HG02973 (cell line): ENCODE measurements around the gene DDX27.

ENCODE experiments used
- ATAC-seq: cut with Tn5 transposase; IDR thresholded peaks from one replicate; pipeline ENCODE4 v1.9.1; 2021; ENCODE audit warnings: moderate library complexity; ENCODE audit not compliant: unreplicated experiment

DDX27 gene

GRCh38 chr20:49276961-49277785, 58.0 kb downstream of the DDX27 start:
- ATAC-seq, result no peak

- ATAC-seq, result no peak
Observed at GRCh38 chr20:49277786-49278035, 58.5 kb downstream of the DDX27 start.

- ATAC-seq, result peak; percentile 77
Observed at GRCh38 chr20:49278036-49278817, 59.0 kb downstream of the DDX27 start, which contains the start of gene ZNFX1. Gene ZNFX1, minus strand, starts transcription at chr20:49278057. Its CDS starts 2,218 bp downstream, at chr20:49275839.

- ATAC-seq, result no peak
Observed at GRCh38 chr20:49278818-49279676, 59.8 kb downstream of the DDX27 start.

GRCh38 chr20:49279677-49280462, 60.7 kb downstream of the DDX27 start:
- no peak for ATAC-seq

GRCh38 chr20:49280463-49281058, 61.3 kb downstream of the DDX27 start:
- no peak for ATAC-seq

GRCh38 chr20:49281059-49281912, 62.1 kb downstream of the DDX27 start:
- no peak for ATAC-seq

- ATAC-seq, result no peak
Observed at GRCh38 chr20:49281913-49282467, 62.8 kb downstream of the DDX27 start.

GRCh38 chr20:49282584-49283171, 63.5 kb downstream of the DDX27 start:
- no peak for ATAC-seq

- ATAC-seq, result no peak
Observed at GRCh38 chr20:49283176-49283702, 64.0 kb downstream of the DDX27 start.

GRCh38 chr20:49283703-49284625, 64.7 kb downstream of the DDX27 start:
- ATAC-seq, result no peak

- ATAC-seq, result no peak
Observed at GRCh38 chr20:49284818-49285217, 65.6 kb downstream of the DDX27 start.

GRCh38 chr20:49285233-49285668, 66.0 kb downstream of the DDX27 start:
- no peak for ATAC-seq

GRCh38 chr20:49285813-49286494, 66.7 kb downstream of the DDX27 start:
- no peak for ATAC-seq

GRCh38 chr20:49286689-49287551, 67.7 kb downstream of the DDX27 start:
- ATAC-seq, result no peak
